GM08714 (cell line): ENCODE measurements around the gene NCOA1.

ENCODE experiments used
- H3K4me3 ChIP-seq: fragments of 200-500 bp; sonication (Bioruptor generic); 2 replicates; pipeline ENCODE4 v1.5.1; 2014; ENCODE audit warnings: mild to moderate bottlenecking, low read length, inconsistent platforms
- ZNF274 ChIP-seq: IDR thresholded peaks from 2 replicates; pipeline ENCODE4 v1.6.1; 2012; ENCODE audit warnings: mild to moderate bottlenecking, low read depth, low read length

NCOA1 gene

DNA sequence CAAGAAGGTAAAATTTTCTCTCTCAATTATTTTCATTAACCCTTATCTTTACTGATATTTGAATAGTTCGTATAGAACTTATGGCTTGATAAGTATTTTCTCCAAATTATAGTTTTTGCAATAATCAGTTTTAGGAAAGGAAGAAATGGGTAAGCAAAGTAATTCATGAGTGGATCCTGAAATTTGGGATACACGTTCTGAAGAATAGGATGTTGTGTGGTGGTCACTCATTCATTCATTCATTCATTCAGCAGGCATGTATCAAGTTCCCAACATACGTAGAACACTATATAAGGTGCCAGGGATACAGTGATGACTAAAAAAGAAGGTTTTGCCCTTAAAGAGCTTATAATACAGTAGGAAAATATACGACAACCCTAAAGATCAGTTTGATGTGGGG lies 206.7 kb downstream of the NCOA1 start:
- no peak for TF ChIP-seq ZNF274
- no peak overlapping the region for H3K4me3 ChIP-seq

DNA sequence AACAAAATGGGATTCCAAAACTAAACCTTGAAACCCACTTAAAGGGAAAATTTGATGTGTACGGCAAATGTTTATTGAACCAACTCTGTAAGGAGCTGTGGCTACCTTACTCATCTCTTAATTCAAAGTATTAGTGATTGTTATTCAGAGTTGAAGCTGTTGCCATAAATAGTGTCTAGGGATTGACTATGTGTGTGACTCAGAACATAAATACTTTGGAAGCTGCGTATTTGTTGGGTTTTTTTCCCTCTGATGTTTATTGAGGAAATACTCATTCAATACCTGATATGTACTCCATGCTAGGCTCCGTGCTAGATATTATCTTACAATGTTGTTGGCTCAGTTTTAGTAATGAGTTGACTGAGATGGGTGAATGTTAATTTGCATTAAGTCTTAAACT lies 211.7 kb downstream of the NCOA1 start:
- H3K4me3 ChIP-seq = no peak overlapping the region
- no peak for TF ChIP-seq ZNF274

- H3K4me3 ChIP-seq = no peak overlapping the region
- no peak for TF ChIP-seq ZNF274
Observed at GRCh38 chr2:24704692-24705091, 213.6 kb downstream of the NCOA1 start.

DNA sequence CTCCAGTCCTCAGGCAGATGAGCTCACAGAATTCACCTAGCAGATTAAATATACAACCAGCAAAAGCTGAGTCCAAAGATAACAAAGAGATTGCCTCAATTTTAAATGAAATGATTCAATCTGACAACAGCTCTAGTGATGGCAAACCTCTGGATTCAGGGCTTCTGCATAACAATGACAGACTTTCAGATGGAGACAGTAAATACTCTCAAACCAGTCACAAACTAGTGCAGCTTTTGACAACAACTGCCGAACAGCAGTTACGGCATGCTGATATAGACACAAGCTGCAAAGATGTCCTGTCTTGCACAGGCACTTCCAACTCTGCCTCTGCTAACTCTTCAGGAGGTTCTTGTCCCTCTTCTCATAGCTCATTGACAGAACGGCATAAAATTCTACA lies 216.1 kb downstream of the NCOA1 start:
- no peak for TF ChIP-seq ZNF274
- H3K4me3 ChIP-seq = no peak overlapping the region

DNA sequence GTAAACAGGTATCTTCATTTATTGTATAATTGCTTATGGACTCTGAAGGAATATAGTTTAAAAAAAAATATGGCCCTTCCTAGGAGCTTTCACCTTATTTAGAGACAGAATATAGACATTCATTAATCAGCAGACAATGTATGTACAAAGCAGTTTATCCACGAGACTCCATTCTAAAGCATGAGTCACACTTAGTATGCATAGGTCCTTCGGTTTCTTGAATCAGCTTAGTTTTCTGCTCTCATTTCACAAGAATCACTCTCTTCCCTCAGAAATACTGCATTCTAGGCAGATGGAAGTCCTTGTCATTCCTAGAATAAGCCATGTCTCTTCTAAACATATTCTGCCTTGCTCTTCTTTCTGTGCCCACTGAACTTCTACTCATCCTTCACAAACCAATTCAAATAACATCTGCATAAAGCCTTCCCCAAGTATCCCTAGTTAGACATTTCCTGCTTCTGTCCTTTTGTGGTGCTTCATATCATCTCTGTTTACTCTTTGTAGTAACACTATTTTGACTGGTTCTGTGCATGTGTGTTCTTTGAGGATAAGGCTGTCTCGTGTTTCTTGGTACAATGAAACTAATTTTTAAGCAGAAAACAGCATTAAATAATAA lies 217.6 kb downstream of the NCOA1 start:
- no peak overlapping the region for H3K4me3 ChIP-seq
- TF ChIP-seq ZNF274 = no peak

DNA sequence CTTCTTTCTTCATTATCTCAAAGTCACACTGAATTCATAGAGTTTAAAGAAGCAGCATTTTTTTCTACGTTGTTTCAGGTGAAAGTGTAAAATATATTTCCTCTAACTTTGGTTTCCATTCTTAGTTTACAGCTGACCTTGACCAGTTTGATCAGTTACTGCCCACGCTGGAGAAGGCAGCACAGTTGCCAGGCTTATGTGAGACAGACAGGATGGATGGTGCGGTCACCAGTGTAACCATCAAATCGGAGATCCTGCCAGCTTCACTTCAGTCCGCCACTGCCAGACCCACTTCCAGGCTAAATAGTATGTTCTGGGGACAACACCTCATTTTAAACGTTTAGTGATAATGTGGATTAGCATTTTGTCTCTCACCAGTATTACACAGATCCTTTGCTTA lies 219.8 kb downstream of the NCOA1 start:
- H3K4me3 ChIP-seq = no peak overlapping the region
- TF ChIP-seq ZNF274 = no peak

- no peak overlapping the region for H3K4me3 ChIP-seq
- no peak for TF ChIP-seq ZNF274
Observed at GRCh38 chr2:24711865-24712264, 220.8 kb downstream of the NCOA1 start.

GRCh38 chr2:24712296-24712695 lies 221.2 kb downstream of the NCOA1 start:
- no peak for TF ChIP-seq ZNF274
- no peak overlapping the region for H3K4me3 ChIP-seq

GRCh38 chr2:24717263-24717951 lies 226.4 kb downstream of the NCOA1 start:
- TF ChIP-seq ZNF274 = no peak
- no peak overlapping the region for H3K4me3 ChIP-seq

DNA sequence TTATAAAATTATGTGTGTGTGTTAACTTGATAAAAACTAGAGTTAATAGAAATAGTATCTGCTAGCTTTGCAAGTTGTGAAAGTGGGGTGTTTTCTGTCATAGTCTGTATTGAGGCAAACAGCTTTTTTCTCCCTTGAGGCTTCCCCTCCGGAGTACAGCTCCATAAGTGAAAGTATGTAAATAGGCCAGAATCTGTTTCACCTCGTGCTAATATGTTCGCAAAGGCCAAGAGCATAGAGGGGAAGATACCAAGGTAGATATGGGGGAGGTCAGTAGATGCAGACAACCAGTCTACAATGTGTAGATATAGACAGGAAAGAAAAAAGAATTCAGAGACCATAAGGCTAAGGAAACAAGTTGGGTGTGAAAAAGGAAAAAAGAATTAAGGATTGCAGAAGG lies 229.3 kb downstream of the NCOA1 start:
- H3K4me3 ChIP-seq = no peak overlapping the region
- TF ChIP-seq ZNF274 = no peak

DNA sequence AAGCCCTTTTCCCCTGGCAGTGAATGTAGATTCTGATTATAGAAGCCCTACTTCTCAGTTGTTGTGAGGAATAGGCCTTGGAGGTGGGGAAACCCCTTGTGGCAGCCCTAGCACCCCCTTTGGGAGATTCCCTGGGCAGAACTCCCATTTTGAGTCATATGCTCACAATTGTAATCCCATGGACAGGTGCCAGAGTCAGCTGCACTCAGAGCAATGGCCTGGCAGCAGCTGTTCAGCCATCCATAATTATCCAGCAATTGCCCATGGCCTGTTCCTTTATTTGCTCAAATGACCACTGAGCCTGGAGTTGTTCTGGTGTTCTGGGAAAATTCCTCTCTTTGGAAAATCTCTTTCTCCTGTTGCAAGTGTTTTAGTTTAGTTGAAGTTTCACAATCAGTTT lies 230.4 kb downstream of the NCOA1 start:
- TF ChIP-seq ZNF274 = no peak
- H3K4me3 ChIP-seq = no peak overlapping the region

- no peak overlapping the region for H3K4me3 ChIP-seq
- no peak for TF ChIP-seq ZNF274
Observed at GRCh38 chr2:24722141-24722790, 231.2 kb downstream of the NCOA1 start.

GRCh38 chr2:24723191-24723590 lies 232.1 kb downstream of the NCOA1 start:
- TF ChIP-seq ZNF274 = no peak
- H3K4me3 ChIP-seq = no peak overlapping the region

DNA sequence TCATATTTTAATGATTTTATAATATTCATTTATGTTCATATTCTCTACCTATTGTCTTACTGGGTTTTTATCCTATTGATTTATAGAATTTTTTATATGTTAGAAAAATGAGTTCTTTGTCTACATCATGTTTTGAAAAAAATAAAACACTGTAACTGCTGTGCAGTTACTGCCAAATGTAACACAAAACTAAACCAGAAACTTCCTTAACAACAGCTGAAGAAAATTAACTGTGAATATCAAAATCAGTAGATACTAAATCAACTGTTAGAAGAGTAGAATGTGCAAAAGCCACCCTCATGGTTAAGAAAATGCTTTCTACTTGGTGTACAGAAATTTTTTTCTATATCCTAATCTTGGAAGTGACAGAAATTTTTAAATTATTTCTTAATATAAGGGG lies 232.6 kb downstream of the NCOA1 start:
- no peak for TF ChIP-seq ZNF274
- H3K4me3 ChIP-seq = no peak overlapping the region

- no peak for TF ChIP-seq ZNF274
Observed at GRCh38 chr2:24724111-24724775, 233.2 kb downstream of the NCOA1 start.

DNA sequence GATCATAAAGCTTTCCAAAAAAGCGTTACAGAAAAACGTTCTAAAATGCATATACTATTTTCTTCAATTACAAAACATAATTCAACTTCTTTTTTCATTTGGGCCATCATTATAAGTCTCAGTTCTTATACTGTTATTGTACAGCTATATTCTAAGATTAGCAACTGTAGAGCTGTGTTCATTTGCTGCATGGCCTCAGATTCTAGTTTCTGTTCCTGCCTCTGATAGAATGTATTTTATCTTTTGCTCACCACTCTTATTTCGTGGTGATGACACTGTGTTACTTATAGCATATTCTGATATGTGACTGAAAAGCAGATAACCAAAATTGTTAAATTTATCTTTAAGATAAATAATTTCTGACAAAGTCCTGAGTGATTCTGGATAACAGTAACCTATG lies 234.9 kb downstream of the NCOA1 start:
- H3K4me3 ChIP-seq = no peak overlapping the region
- TF ChIP-seq ZNF274 = no peak

More at GRCh38 chr2:24724111-24724775, 233.2 kb downstream of the NCOA1 start:
- H3K4me3 ChIP-seq = no peak overlapping the region
